ENCODE results near the gene SMOC2.
"Not testable (repeated sequence)": the region's sequence is repeated elsewhere in the genome, so short reads cannot be mapped to it uniquely, and the experiment has no call there.

The SMOC2 gene

DNA sequence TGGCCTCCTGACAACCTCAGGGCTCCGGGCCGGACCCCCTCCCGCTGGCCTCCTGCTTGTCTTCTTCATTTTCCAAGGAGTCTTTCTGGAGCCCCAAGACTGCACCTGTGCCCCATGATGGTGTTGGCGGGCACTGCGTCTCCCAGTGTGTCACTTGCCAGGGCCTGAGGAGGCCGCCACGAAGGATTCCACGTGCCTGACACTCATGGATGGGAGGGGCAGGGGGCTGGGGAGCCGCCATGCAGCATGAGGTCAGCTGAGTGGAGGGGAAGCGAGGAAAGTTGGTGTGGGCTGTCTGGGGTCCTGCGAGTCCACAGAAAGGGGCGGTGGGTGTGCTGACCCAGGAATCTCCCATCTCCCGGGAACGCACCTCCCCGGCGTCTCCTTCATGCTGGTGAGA is 165.7 kb downstream of the SMOC2 start:
- H3K9me3 Mint-ChIP-seq, result no peaks in the 10 kb centered on the region
- H3K4me3 Mint-ChIP-seq, result no peak overlapping the region
- no peak for DNase-seq (ENCODE audit: low spot score)
- no peaks in the 10 kb centered on the region for H3K27me3 Mint-ChIP-seq (ENCODE audit: low read depth)
- H3K36me3 Mint-ChIP-seq (ENCODE audit: low read depth), result no peaks in the 10 kb centered on the region
- no peak overlapping the region for H3K27ac Mint-ChIP-seq
- H3K4me1 Mint-ChIP-seq (ENCODE audit: low read depth), result no peaks in the 10 kb centered on the region

DNA sequence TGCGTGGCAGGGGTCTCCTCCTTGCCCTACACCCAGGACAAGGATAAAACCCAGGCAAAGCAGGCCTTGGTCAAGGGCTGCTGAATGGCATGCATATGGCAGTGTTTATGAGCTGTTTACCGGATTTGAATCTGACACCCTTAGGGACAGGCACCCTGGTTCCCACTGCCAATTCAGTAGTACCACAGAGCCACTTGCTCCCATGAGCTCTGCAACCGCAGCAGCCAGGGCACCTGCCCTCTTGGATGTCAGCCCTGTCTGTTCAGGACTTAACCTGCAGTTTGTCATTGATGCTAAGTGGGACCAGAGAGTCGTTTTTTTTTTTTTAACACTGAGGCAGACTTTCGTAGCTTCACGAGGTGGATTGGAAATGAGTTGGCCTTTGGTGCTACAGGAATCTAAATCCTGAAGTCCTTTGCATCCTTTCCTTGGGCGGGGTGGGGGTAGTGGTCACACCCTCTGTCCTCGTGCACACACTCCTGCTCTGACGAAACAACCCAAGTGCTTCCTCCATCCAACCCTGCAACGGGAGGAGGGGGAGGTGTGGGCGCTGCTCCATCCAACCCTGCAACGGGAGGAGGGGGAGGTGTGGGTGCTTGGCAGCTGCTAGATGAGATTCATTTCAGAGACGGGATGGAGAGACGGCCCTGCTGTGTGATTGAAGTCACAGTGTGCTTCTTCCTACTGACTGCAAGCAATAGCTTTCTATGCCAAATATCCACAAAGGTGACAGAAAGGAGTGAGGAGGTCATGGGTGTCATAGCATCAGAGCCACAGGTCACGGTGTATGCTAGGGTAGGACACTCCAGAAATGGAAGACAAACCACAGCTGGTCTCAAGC is 166.5 kb downstream of the SMOC2 start:
- no peaks in the 10 kb centered on the region for H3K27me3 Mint-ChIP-seq (ENCODE audit: low read depth)

GRCh38 chr6:168608113-168608400 is 167.1 kb downstream of the SMOC2 start:
- no peaks in the 10 kb centered on the region for H3K4me1 Mint-ChIP-seq (ENCODE audit: low read depth)
- no peak overlapping the region for H3K27ac Mint-ChIP-seq
- H3K9me3 Mint-ChIP-seq, result peaks cover 2% of the 10 kb centered on the region
- no peak for DNase-seq (ENCODE audit: low spot score)
- H3K4me3 Mint-ChIP-seq, result no peak overlapping the region
- H3K27me3 Mint-ChIP-seq (ENCODE audit: low read depth), result no peaks in the 10 kb centered on the region
- H3K36me3 Mint-ChIP-seq (ENCODE audit: low read depth), result no peaks in the 10 kb centered on the region

More for the DNA sequence above, 166.5 kb downstream of the SMOC2 start:
- Mint-ChIP-seq H3K36me3 (ENCODE audit: low read depth) (no peaks in the 10 kb centered on the region), H3K4me1 (ENCODE audit: low read depth) (no peaks in the 10 kb centered on the region), H3K4me3 (no peak overlapping the region), H3K9me3 (no peaks in the 10 kb centered on the region), H3K27ac (no peak overlapping the region)
- no peak for DNase-seq (ENCODE audit: low spot score)

GRCh38 chr6:168609026-168609685 is 168.2 kb downstream of the SMOC2 start:
- no peaks in the 10 kb centered on the region for H3K27me3 Mint-ChIP-seq (ENCODE audit: low read depth)
- H3K4me3 Mint-ChIP-seq, result no peak overlapping the region
- H3K27ac Mint-ChIP-seq, result no peak overlapping the region
- no peak for DNase-seq (ENCODE audit: low spot score)
- H3K36me3 Mint-ChIP-seq (ENCODE audit: low read depth), result no peaks in the 10 kb centered on the region
- peaks cover 6% of the 10 kb centered on the region for H3K9me3 Mint-ChIP-seq
- no peaks in the 10 kb centered on the region for H3K4me1 Mint-ChIP-seq (ENCODE audit: low read depth)

DNA sequence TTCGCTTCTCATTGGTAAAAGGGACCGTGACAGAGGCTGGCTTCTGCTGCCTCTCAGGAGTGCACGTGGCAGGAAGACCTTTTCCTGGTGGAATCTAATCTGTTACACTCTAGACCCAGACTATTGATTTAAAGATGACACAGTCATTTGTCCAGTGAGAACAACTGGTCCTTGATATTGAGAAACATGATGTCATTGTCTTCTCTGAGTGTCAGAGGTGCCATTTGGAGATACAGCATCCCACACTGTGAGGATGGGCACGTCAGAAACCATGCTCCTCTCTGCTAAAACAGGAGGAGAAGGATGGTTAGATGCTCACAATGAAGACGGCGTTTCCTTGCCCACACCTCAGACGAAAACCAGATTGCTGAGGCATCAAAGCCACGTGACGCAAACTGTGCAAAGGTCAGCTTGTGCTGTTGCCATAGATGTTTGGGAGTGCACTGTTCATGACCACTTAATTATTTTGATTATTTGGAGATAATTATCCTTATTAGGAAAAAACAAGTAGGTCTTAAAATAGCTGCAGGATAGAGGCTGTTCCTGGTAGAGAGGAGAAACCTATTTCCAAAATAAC is 169.0 kb downstream of the SMOC2 start:
- Mint-ChIP-seq H3K4me3 (no peak overlapping the region), H3K36me3 (ENCODE audit: low read depth) (no peaks in the 10 kb centered on the region), H3K4me1 (ENCODE audit: low read depth) (no peaks in the 10 kb centered on the region), H3K27me3 (ENCODE audit: low read depth) (no peaks in the 10 kb centered on the region), H3K27ac (no peak overlapping the region), H3K9me3 (peaks cover 6% of the 10 kb centered on the region)
- DNase-seq (ENCODE audit: low spot score), result no peak

DNA sequence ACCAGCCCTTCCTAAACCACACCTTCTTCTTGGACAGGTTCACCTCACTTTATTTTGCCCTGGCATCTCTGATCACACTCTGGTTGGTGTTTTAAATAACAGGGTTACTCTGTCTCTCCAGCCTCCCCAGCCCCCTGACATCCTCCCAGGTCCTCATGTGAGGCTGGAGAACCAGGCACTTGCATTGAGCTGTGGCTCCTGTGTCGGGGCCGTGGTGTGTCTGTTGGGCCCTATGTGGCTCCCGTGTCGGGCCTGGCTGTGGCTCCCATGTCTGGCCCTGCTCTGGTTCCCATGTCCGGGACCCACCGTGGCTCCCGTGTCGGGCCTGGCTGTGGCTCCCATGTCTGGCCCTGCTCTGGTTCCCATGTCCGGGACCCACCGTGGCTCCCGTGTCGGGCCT is 170.0 kb downstream of the SMOC2 start:
- not testable (repeated sequence) for H3K27ac Mint-ChIP-seq, H3K4me3 Mint-ChIP-seq
- H3K9me3 Mint-ChIP-seq, result peaks cover 14% of the 10 kb centered on the region

DNA sequence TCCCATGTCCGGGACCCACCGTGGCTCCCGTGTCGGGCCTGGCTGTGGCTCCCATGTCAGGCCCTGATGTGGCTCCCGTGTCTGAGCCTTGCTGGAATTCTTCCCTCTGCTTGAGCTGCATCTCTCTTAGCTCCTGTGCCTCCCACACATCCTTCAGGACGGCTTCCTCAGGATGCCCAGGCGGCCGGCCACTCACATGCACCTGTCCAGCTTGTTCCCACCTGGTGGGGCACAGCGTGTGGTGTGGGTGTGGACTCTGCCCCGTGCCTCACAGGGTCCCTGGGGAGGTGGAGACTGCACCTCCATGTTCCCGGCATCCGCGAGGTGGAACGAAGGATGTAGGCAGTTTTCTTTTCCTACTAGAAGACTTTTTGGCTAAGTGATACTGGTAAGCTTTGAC is 170.7 kb downstream of the SMOC2 start:
- no peak for DNase-seq (ENCODE audit: low spot score)

More for the DNA sequence above, 170.0 kb downstream of the SMOC2 start:
- H3K36me3 Mint-ChIP-seq (ENCODE audit: low read depth); H3K4me1 Mint-ChIP-seq (ENCODE audit: low read depth); DNase-seq (ENCODE audit: low spot score); H3K27me3 Mint-ChIP-seq (ENCODE audit: low read depth): not testable (repeated sequence)

GRCh38 chr6:168612586-168612985 is 171.6 kb downstream of the SMOC2 start:
- Mint-ChIP-seq H3K4me1 (ENCODE audit: low read depth) (no peaks in the 10 kb centered on the region), H3K27ac (no peak overlapping the region), H3K36me3 (ENCODE audit: low read depth) (no peaks in the 10 kb centered on the region), H3K27me3 (ENCODE audit: low read depth) (no peaks in the 10 kb centered on the region), H3K9me3 (peaks cover 26% of the 10 kb centered on the region), H3K4me3 (no peak overlapping the region)
- DNase-seq (ENCODE audit: low spot score), result no peak

More for the DNA sequence above, 170.7 kb downstream of the SMOC2 start:
- no peaks in the 10 kb centered on the region for H3K36me3 Mint-ChIP-seq (ENCODE audit: low read depth)
- H3K4me3 Mint-ChIP-seq, result no peak overlapping the region
- H3K4me1 Mint-ChIP-seq (ENCODE audit: low read depth), result no peaks in the 10 kb centered on the region
- no peaks in the 10 kb centered on the region for H3K27me3 Mint-ChIP-seq (ENCODE audit: low read depth)
- peaks cover 20% of the 10 kb centered on the region for H3K9me3 Mint-ChIP-seq
- H3K27ac Mint-ChIP-seq, result no peak overlapping the region

GRCh38 chr6:168615837-168616236 is 174.9 kb downstream of the SMOC2 start:
- Mint-ChIP-seq H3K9me3 (peaks cover 41% of the 10 kb centered on the region), H3K27me3 (ENCODE audit: low read depth) (no peaks in the 10 kb centered on the region), H3K27ac (no peak overlapping the region), H3K36me3 (ENCODE audit: low read depth) (no peaks in the 10 kb centered on the region), H3K4me3 (no peak overlapping the region), H3K4me1 (ENCODE audit: low read depth) (no peaks in the 10 kb centered on the region)
- DNase-seq (ENCODE audit: low spot score), result no peak

- Mint-ChIP-seq H3K27ac (no peak overlapping the region), H3K36me3 (ENCODE audit: low read depth) (no peaks in the 10 kb centered on the region), H3K9me3 (peaks cover 49% of the 10 kb centered on the region), H3K4me1 (ENCODE audit: low read depth) (no peaks in the 10 kb centered on the region), H3K4me3 (no peak overlapping the region), H3K27me3 (ENCODE audit: low read depth) (no peaks in the 10 kb centered on the region)
- no peak for DNase-seq (ENCODE audit: low spot score)
These were observed 176.1 kb downstream of the SMOC2 start for GRCh38 chr6:168616816-168617765.

DNA sequence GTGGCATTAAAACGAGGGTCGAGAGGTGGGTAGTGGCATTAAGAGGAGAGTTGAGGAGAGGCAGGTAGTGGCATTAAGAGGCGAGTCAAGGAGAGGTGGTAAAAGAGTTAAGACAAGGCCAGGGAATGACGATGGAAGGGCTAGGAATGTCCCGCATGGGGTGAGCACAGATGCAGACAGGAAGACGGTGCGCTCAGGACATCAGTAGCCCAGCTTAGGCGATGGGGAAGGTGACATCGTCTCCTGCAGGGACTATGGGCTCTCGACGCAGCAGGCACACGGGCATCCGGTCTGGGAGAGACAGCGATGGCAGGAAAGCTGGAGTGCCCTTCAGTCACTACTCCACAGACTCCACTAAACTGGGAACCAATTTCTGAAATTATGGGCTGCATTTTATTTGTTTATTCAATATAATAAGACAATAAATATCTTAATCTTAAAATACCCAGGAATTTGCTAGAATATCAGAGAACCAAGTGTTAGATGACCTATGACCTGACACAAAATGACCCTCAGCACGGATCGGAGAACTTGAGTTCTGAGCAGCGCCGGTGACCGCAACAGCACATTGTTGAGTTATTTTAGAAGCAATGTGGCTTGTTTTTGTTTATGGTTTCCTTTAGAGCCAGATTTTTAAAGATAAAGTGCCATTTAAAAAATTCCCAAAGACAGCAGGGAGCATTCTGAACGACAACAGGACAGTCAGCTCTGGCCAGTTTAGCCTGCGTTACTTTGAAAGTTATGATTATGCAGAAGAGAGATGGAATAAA is 177.7 kb downstream of the SMOC2 start:
- Mint-ChIP-seq H3K36me3 (ENCODE audit: low read depth) (no peaks in the 10 kb centered on the region), H3K27ac (no peak overlapping the region), H3K9me3 (peaks cover 52% of the 10 kb centered on the region), H3K27me3 (ENCODE audit: low read depth) (no peaks in the 10 kb centered on the region), H3K4me1 (ENCODE audit: low read depth) (no peaks in the 10 kb centered on the region), H3K4me3 (no peak overlapping the region)
- DNase-seq (ENCODE audit: low spot score), result no peak

GRCh38 chr6:168619560-168620314 is 178.8 kb downstream of the SMOC2 start:
- H3K4me1 Mint-ChIP-seq (ENCODE audit: low read depth), result no peaks in the 10 kb centered on the region
- DNase-seq (ENCODE audit: low spot score), result no peak
- H3K27ac Mint-ChIP-seq, result no peak overlapping the region
- H3K4me3 Mint-ChIP-seq, result no peak overlapping the region
- no peaks in the 10 kb centered on the region for H3K36me3 Mint-ChIP-seq (ENCODE audit: low read depth)
- peaks cover 61% of the 10 kb centered on the region for H3K9me3 Mint-ChIP-seq
- no peaks in the 10 kb centered on the region for H3K27me3 Mint-ChIP-seq (ENCODE audit: low read depth)

DNA sequence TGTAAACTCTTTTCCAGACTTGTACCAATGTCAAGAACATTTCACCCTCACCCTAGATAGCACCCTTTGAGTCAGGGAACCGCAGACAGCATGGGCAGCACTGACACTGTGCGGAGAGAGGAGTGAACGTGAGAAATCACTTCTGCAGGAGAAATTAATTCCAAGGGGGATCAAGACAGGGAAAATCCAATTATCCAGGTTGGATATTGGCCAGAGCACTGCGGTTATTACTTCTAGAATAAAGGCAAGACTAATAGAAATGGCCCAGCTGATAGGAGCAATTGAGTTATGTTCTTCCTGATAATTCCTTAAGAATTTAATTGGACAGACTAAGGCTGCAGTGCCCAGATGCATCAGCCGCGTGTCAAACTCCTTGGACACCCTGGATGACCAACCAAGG is 179.6 kb downstream of the SMOC2 start:
- peaks cover 58% of the 10 kb centered on the region for H3K9me3 Mint-ChIP-seq
- no peaks in the 10 kb centered on the region for H3K27me3 Mint-ChIP-seq (ENCODE audit: low read depth)
- H3K4me1 Mint-ChIP-seq (ENCODE audit: low read depth), result no peaks in the 10 kb centered on the region
- DNase-seq (ENCODE audit: low spot score), result no peak
- H3K4me3 Mint-ChIP-seq, result no peak overlapping the region
- no peaks in the 10 kb centered on the region for H3K36me3 Mint-ChIP-seq (ENCODE audit: low read depth)
- H3K27ac Mint-ChIP-seq, result no peak overlapping the region
